GM13977 (cell line): ENCODE data around the gene ST6GALNAC3.

Experiments used
- DNase-seq: peaks from one replicate; pipeline ENCODE4 v3.0.0; 2012; ENCODE audit warnings: low spot score
- CTCF ChIP-seq: IDR thresholded peaks from 2 replicates; pipeline ENCODE4 v1.5.1; 2012; ENCODE audit warnings: mild to moderate bottlenecking, control low read depth; ENCODE audit not compliant: insufficient read depth; ENCODE audit errors: extremely low read depth, missing control alignments
- in situ Hi-C: fragments of 300-500 bp; cut with MboI; formaldehyde crosslinking; loops from one replicate; pipeline ENCODE4 v1.12.0; 2022; ENCODE audit warnings: low sequenced_read_pairs, low pct_unique_long_range_greater_than_20kb, mixed read lengths, inconsistent platforms; ENCODE audit not compliant: unreplicated experiment

ST6GALNAC3 gene

GRCh38 chr1:76607717-76608116, 533.2 kb downstream of the ST6GALNAC3 start:
- in situ Hi-C loops: no loop called here
- no peak for TF ChIP-seq CTCF
- DNase-seq: no peak

- in situ Hi-C loops: no loop called here
- no peak for TF ChIP-seq CTCF
- DNase-seq: no peak
These were observed 537.4 kb downstream of the ST6GALNAC3 start for GRCh38 chr1:76611770-76612445.

- in situ Hi-C loops: no loop called here
- TF ChIP-seq CTCF: no peak
- no peak for DNase-seq
These were observed 539.3 kb downstream of the ST6GALNAC3 start for GRCh38 chr1:76613886-76614285.

GRCh38 chr1:76615253-76616035, 540.9 kb downstream of the ST6GALNAC3 start:
- no peak for TF ChIP-seq CTCF
- in situ Hi-C loops: no loop called here
- DNase-seq: no peak

- no peak for TF ChIP-seq CTCF
- in situ Hi-C loops: no loop called here
- no peak for DNase-seq
These were observed 545.8 kb downstream of the ST6GALNAC3 start for GRCh38 chr1:76620371-76620770.

- in situ Hi-C loops: no loop called here
- no peak for DNase-seq
- TF ChIP-seq CTCF: no peak
These were observed 548.4 kb downstream of the ST6GALNAC3 start for GRCh38 chr1:76622774-76623528.
